Uterus (tissue), 4 donors: ENCODE results near the gene MAZ. TPM values are rescaled to one million over a fixed set of nuclear protein-coding genes. Genes with fewer than 3 reads are reported as not detected.
"Not testable (repeated sequence)": the region's sequence is repeated elsewhere in the genome, so short reads cannot be mapped to it uniquely, and the experiment has no call there.

Experiments used
- DNase-seq, 2 donors: peaks; one replicate each; pipeline ENCODE4 v3.0.0-alpha.2; 2019 to 2020
- H3K27ac ChIP-seq, 2 donors: fragments of 200-600 bp; sonication (generic); 1 replicate in 1 of 2; 2 replicates in 1 of 2; pipeline ENCODE4 v1.5.1; 2016 to 2018
- H3K27me3 ChIP-seq, 2 donors: fragments of 200-600 bp; sonication (generic); one replicate each; pipeline ENCODE4 v1.5.1; 2018 to 2019; ENCODE audit warnings: control low read depth in 1 of 2
- H3K36me3 ChIP-seq, 2 donors: fragments of 200-600 bp; sonication (generic); one replicate each; pipeline ENCODE4 v1.5.1; 2019; ENCODE audit warnings: control low read depth in 1 of 2
- H3K4me1 ChIP-seq, 2 donors: fragments of 200-600 bp; sonication (generic); one replicate each; pipeline ENCODE4 v1.5.1; 2018 to 2019; ENCODE audit warnings: control low read depth in 1 of 2
- H3K4me3 ChIP-seq, 2 donors: fragments of 200-600 bp; sonication (generic); 1 replicate in 1 of 2; 2 replicates in 1 of 2; pipeline ENCODE4 v1.5.1; 2018 to 2019; ENCODE audit warnings: mild to moderate bottlenecking in 1 of 2
- H3K9me3 ChIP-seq, 2 donors: fragments of 200-600 bp; sonication (generic); one replicate each; pipeline ENCODE4 v1.5.1; 2019; ENCODE audit warnings: control low read depth in 1 of 2
- CTCF ChIP-seq, 4 experiments: fragments of 200-600 bp in 2 of 4; fragments of 450-650 bp in 2 of 4; sonication (generic) in 2 of 4; IDR thresholded peaks; one replicate each; pipeline ENCODE4 v1.5.1; 2016 to 2019; ENCODE audit warnings: antibody characterized with exemption in 4 of 4, mild to moderate bottlenecking in 2 of 4, moderate library complexity in 1 of 4
- POLR2A ChIP-seq, 2 donors: fragments of 450-650 bp; IDR thresholded peaks; one replicate each; pipeline ENCODE4 v1.6.1; 2016; ENCODE audit warnings: antibody characterized with exemption in 2 of 2, mild to moderate bottlenecking in 1 of 2, moderate library complexity in 1 of 2
- intact Hi-C: fragments of 100-400 bp; cut with DNase I; formaldehyde crosslinking; loops from one replicate; pipeline ENCODE4 v1.15.1; 2023; ENCODE audit warnings: low total_unique reads
- total RNA-seq, 4 donors: library from RNA; depleted of rRNA in 3 of 4; stranded (reverse); fragments of >200 nt in 3 of 4; gene quantifications; one replicate each; pipeline versions ENCODE4 v1.1.0 to v1.2.4, GENCODE V29; 2014 to 2023
- donor health status: DM: yes; HTN: yes; CAD: no.

Gene MAZ
- total RNA-seq, 4 donors from 2014 or later: 32.8 to 200 (median 67.5) TPM

GRCh38 chr16:29789775-29790182 is 16.6 kb upstream of the MAZ start:
- Histone ChIP-seq H3K9me3 (no peaks in the 10 kb centered on the region), H3K27ac (peak overlapping the region; percentile 81 to 86), H3K4me1 (peaks cover 0 to 11% of the 10 kb centered on the region in 2 donors), H3K27me3 (no peaks in the 10 kb centered on the region), H3K36me3 (no peaks in the 10 kb centered on the region), H3K4me3 (peak overlapping the region; percentile 46 to 59)
- no peak for TF ChIP-seq POLR2A (IDR thresholded peaks at IDR 0.05)
- no peak for TF ChIP-seq CTCF (IDR thresholded peaks at IDR 0.05)
- peak in 1 of 2 donors; percentile 22 for DNase-seq
- intact Hi-C loops: no loop called here

GRCh38 chr16:29790183-29790948 is 16.0 kb upstream of the MAZ start, which contains the start of gene KIF22:
TSS of gene KIF22 (plus strand) at chr16:29790751. CDS start at chr16:29790760, 9 bp downstream.
- H3K27ac ChIP-seq: peak within 1 kb of the TSS; percentile 81 to 86
- TF ChIP-seq POLR2A (IDR thresholded peaks at IDR 0.05): peak; percentile 69 to 88
- TF ChIP-seq CTCF (IDR thresholded peaks at IDR 0.05): peak; percentile 73 to 92 (median 88)
- H3K27me3 ChIP-seq: no peaks in the 10 kb centered on the region
- H3K9me3 ChIP-seq: no peaks in the 10 kb centered on the region
- H3K4me1 ChIP-seq: peaks cover 0 to 8% of the 10 kb centered on the region in 2 donors
- DNase-seq: peak; percentile 99
- H3K36me3 ChIP-seq: no peaks in the 10 kb centered on the region
- intact Hi-C loops: no loop called here
- H3K4me3 ChIP-seq: peak within 1 kb of the TSS; percentile 59 to 61

- Histone ChIP-seq H3K27me3 (no peaks in the 10 kb centered on the region), H3K4me3 (peak overlapping the region; percentile 59 to 61), H3K9me3 (no peaks in the 10 kb centered on the region), H3K27ac (peak overlapping the region in 1 of 2 donors; percentile 45), H3K36me3 (no peaks in the 10 kb centered on the region), H3K4me1 (peaks cover 0 to 8% of the 10 kb centered on the region in 2 donors)
- intact Hi-C loops: no loop called here
- TF ChIP-seq CTCF (IDR thresholded peaks at IDR 0.05) (no peak), POLR2A (IDR thresholded peaks at IDR 0.05) (no peak)
- DNase-seq: no peak
Measured at GRCh38 chr16:29790949-29791844, 15.1 kb upstream of the MAZ start.

DNA sequence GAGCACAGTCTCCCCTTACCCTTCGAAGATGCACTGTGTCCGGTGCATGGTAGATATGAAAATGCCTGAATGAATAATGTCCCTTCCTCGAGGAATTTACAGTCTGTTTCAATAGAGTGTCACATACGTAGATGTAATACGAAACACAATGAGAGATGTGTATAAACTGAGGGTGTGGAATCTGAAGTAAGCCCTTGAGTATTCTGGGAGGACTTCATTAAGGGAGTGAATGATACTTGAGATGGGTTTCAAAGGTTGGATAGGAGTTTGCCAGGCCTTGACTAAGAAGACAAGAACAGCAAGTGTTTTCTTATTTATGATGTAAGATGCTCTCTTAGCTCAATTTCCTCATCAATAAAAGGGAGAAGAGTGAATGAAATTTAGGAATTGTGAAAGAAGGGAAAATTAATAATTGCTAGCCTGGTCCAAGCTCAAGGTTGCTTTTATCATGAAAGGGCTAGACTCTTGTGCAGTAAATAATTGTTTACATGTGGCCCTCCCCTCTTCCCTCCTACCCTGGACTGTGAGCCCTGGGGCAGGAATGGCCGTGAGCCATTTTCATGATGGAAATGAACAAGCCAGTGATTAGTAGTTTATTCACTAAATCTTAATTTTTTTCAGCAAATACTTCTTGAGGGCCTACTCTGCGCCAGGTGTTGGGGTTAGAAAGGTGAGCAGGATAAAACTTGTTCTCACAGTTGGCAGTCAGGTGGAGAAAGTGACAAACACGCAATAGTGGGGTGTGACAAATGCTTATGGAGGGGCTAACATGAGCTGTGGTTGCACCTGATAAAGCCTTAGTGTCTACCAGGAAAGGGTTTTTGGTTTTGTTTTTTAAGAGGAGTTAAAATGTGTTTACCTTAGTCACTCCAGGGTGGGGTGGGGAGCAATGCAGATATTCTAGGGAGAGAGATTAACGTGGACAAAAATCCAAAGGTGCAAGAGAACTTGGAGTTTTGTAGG is 14.2 kb upstream of the MAZ start:
- intact Hi-C loops: no loop called here
- H3K4me3 ChIP-seq: no peak overlapping the region

GRCh38 chr16:29793153-29793552 is 13.2 kb upstream of the MAZ start:
- H3K36me3 ChIP-seq, intact Hi-C loops, DNase-seq, H3K4me3 ChIP-seq, H3K27me3 ChIP-seq, H3K9me3 ChIP-seq, H3K27ac ChIP-seq, H3K4me1 ChIP-seq: not testable (repeated sequence)

More for the DNA sequence above, 14.2 kb upstream of the MAZ start:
- Histone ChIP-seq H3K9me3 (no peaks in the 10 kb centered on the region), H3K4me1 (peaks cover 0 to 8% of the 10 kb centered on the region in 2 donors), H3K27ac (no peak overlapping the region), H3K27me3 (no peaks in the 10 kb centered on the region), H3K36me3 (no peaks in the 10 kb centered on the region)
- DNase-seq: no peak
- TF ChIP-seq CTCF (IDR thresholded peaks at IDR 0.05) (no peak), POLR2A (IDR thresholded peaks at IDR 0.05) (no peak)
